Measurements from ENCODE around the gene TNP1.

GRCh38 chr2:216872040-216872439, 12.2 kb upstream of the TNP1 start:
- TF ChIP-seq L3MBTL2 (conservative IDR thresholded peaks at IDR 0.05) (no peak), ZNF384 (IDR thresholded peaks at IDR 0.05) (no peak), SP1 (IDR thresholded peaks at IDR 0.05) (no peak)
